A549 treated with dexamethasone at 1 μM for 4 hours (cell line): ENCODE results near the gene SLC13A3. TPM values are rescaled to one million over a fixed set of nuclear protein-coding genes. Genes with fewer than 3 reads are reported as not detected.

ENCODE experiments used
- total RNA-seq: library from RNA; stranded (reverse); fragments of 200-300 nt; extraction: Qiagen RNA extraction; gene quantifications from 5 replicates; pipeline ENCODE4 v1.2.3, GENCODE V29; 2022

SLC13A3 gene
- total RNA-seq = 0.03 to 0.17 TPM (median 0.07 TPM) in 3 of 5 replicates, not detected in the others

GRCh38 chr20:46651091-46651962 lies at the start of gene SLC13A3:
Gene SLC13A3, minus strand, starts transcription at chr20:46651459. Its CDS starts 38 bp downstream, at chr20:46651421.

GRCh38 chr20:46689082-46689753 lies 38.0 kb upstream of the SLC13A3 start, which contains the start of gene TP53RK:
Gene TP53RK, minus strand, starts transcription at chr20:46689444. Its CDS starts 30 bp downstream, at chr20:46689414.

GRCh38 chr20:46550461-46550860 lies 100.8 kb downstream of the SLC13A3 start, which contains the start of gene OCSTAMP:
Gene OCSTAMP, minus strand, starts transcription at chr20:46550654. Its CDS starts 94 bp downstream, at chr20:46550560.

GRCh38 chr20:46512943-46513844 lies 138.1 kb downstream of the SLC13A3 start, which contains the start of gene ZNF334:
Gene ZNF334, minus strand, starts transcription at chr20:46513559. Its CDS starts 1,457 bp downstream, at chr20:46512102.

Other genes starting within 250 kb of the SLC13A3 start
- 17.1 to 23.5 TPM (median 21.8 TPM) in 5 replicates for gene ELMO2, start 244.8 kb downstream of the SLC13A3 start, total RNA-seq
- not detected in 5 replicates for gene ZNF334, start 137.9 kb downstream of the SLC13A3 start, total RNA-seq
- not detected in 5 replicates for gene OCSTAMP, start 100.8 kb downstream of the SLC13A3 start, total RNA-seq
- 11.7 to 13.7 TPM (median 12.0 TPM) in 5 replicates for gene TP53RK, start 38.0 kb upstream of the SLC13A3 start, total RNA-seq
- gene SLC2A10, start 58.2 kb upstream of the SLC13A3 start, total RNA-seq = not detected in 5 replicates
- 2.2 to 3.2 TPM (median 2.6 TPM) in 5 replicates for gene EYA2, start 243.4 kb upstream of the SLC13A3 start, total RNA-seq